Upper lobe of left lung (tissue), 6 donors: ENCODE results near the gene MARCHF7. TPM values are rescaled to one million over a fixed set of nuclear protein-coding genes. Genes with fewer than 3 reads are reported as not detected.

Experiments used
- ATAC-seq, 2 donors: fragments of 200-7000 bp; cut with Tn5 transposase; one replicate each; pipeline ENCODE4 v1.9.1; 2022; ENCODE audit warnings: mild to moderate bottlenecking in 2 of 2, moderate library complexity in 2 of 2; ENCODE audit not compliant: low FRiP score in 2 of 2
- DNase-seq, 2 donors: peaks; one replicate each; pipeline ENCODE4 v3.0.0-alpha.2; 2019 to 2020
- H3K27ac ChIP-seq, 4 donors: fragments of 200-600 bp; sonication (generic); one replicate each; pipeline ENCODE4 v1.5.1; 2016 to 2019
- H3K27me3 ChIP-seq, 4 donors: fragments of 200-600 bp; sonication (generic); one replicate each; pipeline ENCODE4 v1.5.1; 2017 to 2019
- H3K36me3 ChIP-seq, 4 donors: fragments of 200-600 bp; sonication (generic); one replicate each; pipeline ENCODE4 v1.5.1; 2016 to 2019
- H3K4me1 ChIP-seq, 4 donors: fragments of 200-600 bp; sonication (generic); one replicate each; pipeline ENCODE4 v1.5.1; 2018 to 2019
- H3K4me3 ChIP-seq, 4 donors: fragments of 200-600 bp; sonication (generic); one replicate each; pipeline ENCODE4 v1.5.1; 2017 to 2019; ENCODE audit warnings: mild to moderate bottlenecking in 2 of 4, moderate library complexity in 1 of 4
- H3K9me3 ChIP-seq, 4 donors: fragments of 200-600 bp; sonication (generic); one replicate each; pipeline ENCODE4 v1.5.1; 2018 to 2019
- CTCF ChIP-seq, 6 experiments: fragments of 450-650 bp in 4 of 6; fragments of 200-600 bp in 2 of 6; sonication (generic) in 2 of 6; IDR thresholded peaks; one replicate each; pipeline ENCODE4 v1.5.1; 2016 to 2019; ENCODE audit warnings: antibody characterized with exemption in 6 of 6
- EP300 ChIP-seq, 4 donors: sonication (generic); formaldehyde crosslinking; IDR thresholded peaks; one replicate each; pipeline ENCODE4 v1.5.1; 2017; ENCODE audit warnings: antibody characterized with exemption in 4 of 4, control low read depth in 2 of 4
- POLR2A ChIP-seq, 4 donors: fragments of 450-650 bp; IDR thresholded peaks; one replicate each; pipeline ENCODE4 v1.5.1; 2016 to 2017; ENCODE audit warnings: antibody characterized with exemption in 4 of 4, mild to moderate bottlenecking in 2 of 4
- POLR2AphosphoS5 ChIP-seq, 2 donors: sonication (generic); formaldehyde crosslinking; IDR thresholded peaks; one replicate each; pipeline ENCODE4 v1.5.1; 2017; ENCODE audit warnings: antibody characterized with exemption in 2 of 2
- WGBS, 2 donors: methylation state at CpG; one replicate each; pipeline ENCODE4 v1.1.5; 2017 to 2018; 5-methylcytosine and 5-hydroxymethylcytosine counted together
- total RNA-seq, 6 donors: library from RNA; depleted of rRNA in 4 of 6; stranded (reverse); fragments of >200 nt in 4 of 6; gene quantifications; one replicate each; pipeline versions ENCODE4 v1.1.0 to v1.2.1, GENCODE V29; 2016 to 2021
- donor health status: DM: no; HTN: no; CAD: no; lungs with moderate emphysema.
- donor health status: DM: no; HTN: yes; CAD: no; lungs with severe emphysema.

MARCHF7 gene
- total RNA-seq, 6 donors from 2014 or later: 64.6 to 135 (median 78.1) TPM

GRCh38 chr2:159728629-159729028 is 16.3 kb downstream of the MARCHF7 start:
- no peaks in the 10 kb centered on the region for H3K27me3 ChIP-seq
- no peaks in the 10 kb centered on the region for H3K9me3 ChIP-seq
- no peak overlapping the region for H3K27ac ChIP-seq
- H3K4me3 ChIP-seq: no peak overlapping the region
- 38 to 60% methylated on average over 3 of the region's 3 CpGs for WGBS, 2 donors
- TF ChIP-seq POLR2A (IDR thresholded peaks at IDR 0.05) (no peak), POLR2AphosphoS5 (IDR thresholded peaks at IDR 0.05) (no peak), CTCF (IDR thresholded peaks at IDR 0.05) (no peak), EP300 (IDR thresholded peaks at IDR 0.05) (no peak)
- ATAC-seq (no peak), DNase-seq (no peak)
- H3K36me3 ChIP-seq: peaks cover 4 to 46% (median 29%) of the 10 kb centered on the region in 4 donors
- H3K4me1 ChIP-seq: peaks cover 2 to 39% (median 10%) of the 10 kb centered on the region in 4 donors

GRCh38 chr2:159735648-159736047 is 23.3 kb downstream of the MARCHF7 start:
- ATAC-seq: no peak
- 93 to 94% methylated on average over 1 of the region's 1 CpG for WGBS, 2 donors
- TF ChIP-seq POLR2AphosphoS5 (IDR thresholded peaks at IDR 0.05) (no peak), EP300 (IDR thresholded peaks at IDR 0.05) (no peak), CTCF (IDR thresholded peaks at IDR 0.05) (no peak), POLR2A (IDR thresholded peaks at IDR 0.05) (no peak)
- Histone ChIP-seq H3K4me3 (no peak overlapping the region), H3K27me3 (no peaks in the 10 kb centered on the region), H3K27ac (no peak overlapping the region), H3K36me3 (peaks cover 3 to 79% (median 43%) of the 10 kb centered on the region in 4 donors), H3K4me1 (peaks cover 0 to 21% (median 0%) of the 10 kb centered on the region in 4 donors), H3K9me3 (no peaks in the 10 kb centered on the region)
- DNase-seq: no peak

- Histone ChIP-seq H3K4me3 (no peak overlapping the region), H3K4me1 (peaks cover 0 to 21% (median 0%) of the 10 kb centered on the region in 4 donors), H3K27ac (no peak overlapping the region), H3K9me3 (no peaks in the 10 kb centered on the region), H3K27me3 (no peaks in the 10 kb centered on the region), H3K36me3 (peaks cover 0 to 75% (median 39%) of the 10 kb centered on the region in 4 donors)
- no peak for ATAC-seq
- DNase-seq: no peak
- WGBS, 2 donors: 74 to 77% methylated on average over 3 of the region's 3 CpGs
- no peak for TF ChIP-seq POLR2AphosphoS5 (IDR thresholded peaks at IDR 0.05)
- TF ChIP-seq EP300 (IDR thresholded peaks at IDR 0.05): no peak
- no peak for TF ChIP-seq CTCF (IDR thresholded peaks at IDR 0.05)
- TF ChIP-seq POLR2A (IDR thresholded peaks at IDR 0.05): no peak
These were observed 23.7 kb downstream of the MARCHF7 start for GRCh38 chr2:159736048-159736447.

GRCh38 chr2:159737292-159737916 is 25.1 kb downstream of the MARCHF7 start:
- ATAC-seq: no peak
- H3K36me3 ChIP-seq: peaks cover 0 to 62% (median 27%) of the 10 kb centered on the region in 4 donors
- WGBS, 2 donors: 83 to 100% methylated on average over 1 of the region's 1 CpG

More at GRCh38 chr2:159737292-159737916, 25.1 kb downstream of the MARCHF7 start:
- Histone ChIP-seq H3K27me3 (no peaks in the 10 kb centered on the region), H3K4me3 (no peak overlapping the region), H3K27ac (no peak overlapping the region), H3K9me3 (no peaks in the 10 kb centered on the region), H3K4me1 (peaks cover 0 to 18% (median 0%) of the 10 kb centered on the region in 4 donors)
- no peak for DNase-seq
- no peak for TF ChIP-seq CTCF (IDR thresholded peaks at IDR 0.05)
- no peak for TF ChIP-seq POLR2A (IDR thresholded peaks at IDR 0.05)
- TF ChIP-seq EP300 (IDR thresholded peaks at IDR 0.05): no peak
- TF ChIP-seq POLR2AphosphoS5 (IDR thresholded peaks at IDR 0.05): no peak
